Spleen (tissue), 11 donors: ENCODE data around the gene ATXN7L1. TPM values are rescaled to one million over a fixed set of nuclear protein-coding genes. Genes with fewer than 3 reads are reported as not detected.

ENCODE experiments used
- DNase-seq: peaks from one replicate; pipeline ENCODE4 v3.0.0-alpha.2; 2020
- H3K27ac ChIP-seq, 8 donors: fragments of 200-600 bp; sonication (generic) in 7 of 8; 1 replicate in 4 of 8; 2 replicates in 4 of 8; pipeline versions ENCODE4 v1.5.0 to v1.8.0; 2016 to 2021; ENCODE audit warnings: inconsistent platforms in 4 of 8, mild to moderate bottlenecking in 4 of 8, moderate library complexity in 1 of 8
- H3K27me3 ChIP-seq, 7 donors: fragments of 200-600 bp; sonication (generic) in 6 of 7; replicated peaks in 1 of 7; 1 replicate in 4 of 7; 2 replicates in 3 of 7; pipeline versions ENCODE4 v1.5.0 to v1.8.0; 2016 to 2021; ENCODE audit warnings: inconsistent platforms in 3 of 7, mild to moderate bottlenecking in 1 of 7
- H3K36me3 ChIP-seq, 6 donors: fragments of 200-600 bp; sonication (generic) in 5 of 6; 1 replicate in 4 of 6; 2 replicates in 2 of 6; pipeline versions ENCODE4 v1.5.0 to v1.8.0; 2016 to 2021; ENCODE audit warnings: inconsistent platforms in 2 of 6
- H3K4me1 ChIP-seq, 6 donors: fragments of 200-600 bp; sonication (generic) in 5 of 6; 1 replicate in 3 of 6; 2 replicates in 3 of 6; pipeline versions ENCODE4 v1.5.0 to v1.8.0; 2016 to 2021; ENCODE audit warnings: inconsistent platforms in 3 of 6
- H3K4me3 ChIP-seq, 8 donors: fragments of 200-600 bp; sonication (generic) in 7 of 8; 1 replicate in 4 of 8; 2 replicates in 4 of 8; pipeline versions ENCODE4 v1.5.0 to v1.8.0; 2016 to 2021; ENCODE audit warnings: inconsistent platforms in 4 of 8, mild to moderate bottlenecking in 4 of 8, moderate library complexity in 2 of 8
- H3K9me3 ChIP-seq, 8 donors: fragments of 200-600 bp; sonication (generic) in 7 of 8; 1 replicate in 4 of 8; 2 replicates in 4 of 8; pipeline versions ENCODE4 v1.5.0 to v1.8.0; 2016 to 2021; ENCODE audit warnings: inconsistent platforms in 4 of 8
- CTCF ChIP-seq, 11 experiments: fragments of 200-600 bp in 7 of 11; fragments of 450-650 bp in 4 of 11; sonication (generic) in 4 of 11; IDR thresholded peaks in 8 of 11; conservative IDR thresholded peaks in 3 of 11; 1 replicate in 7 of 11; 2 replicates in 4 of 11; pipeline versions ENCODE4 v1.4.0 to v1.8.0; 2016 to 2021; ENCODE audit warnings: antibody characterized with exemption in 11 of 11, inconsistent platforms in 4 of 11, mild to moderate bottlenecking in 1 of 11
- POLR2A ChIP-seq, 3 donors: fragments of 450-650 bp; IDR thresholded peaks; one replicate each; pipeline ENCODE4 v1.5.1; 2017; ENCODE audit warnings: antibody characterized with exemption in 3 of 3, mild to moderate bottlenecking in 1 of 3
- POLR2AphosphoS5 ChIP-seq, 3 donors: sonication (generic); formaldehyde crosslinking; IDR thresholded peaks; one replicate each; pipeline ENCODE4 v1.5.1; 2017; ENCODE audit warnings: antibody characterized with exemption in 3 of 3
- WGBS, 5 donors: extraction: QIAGEN DNeasy Blood & Tissue Kit in 3 of 5; methylation state at CpG; one replicate each; pipeline versions ENCODE4 v1.1.5 to v1.1.7; 2013 to 2018; 5-methylcytosine and 5-hydroxymethylcytosine counted together
- intact Hi-C: fragments of 100-400 bp; cut with DNase I; formaldehyde crosslinking; loops from one replicate; pipeline ENCODE4 v1.15.0; 2023; ENCODE audit warnings: low total_unique reads
- polyA plus RNA-seq, 3 donors: library from polyadenylated mRNA; stranded (reverse); fragments of 200-250 nt; gene quantifications; one replicate each; pipeline ENCODE4 v1.2.1, GENCODE V29; 2013
- total RNA-seq, 7 donors: library from RNA; depleted of rRNA in 3 of 7; stranded (reverse); fragments of >200 nt in 3 of 7; fragmentation: NEBNext Ultra II Directional in 4 of 7; extraction: Animal tissue kit (Norgen Biotek cat#: 25700) in 4 of 7; gene quantifications; one replicate each; pipeline versions ENCODE4 v1.1.0 to v1.2.1, GENCODE V29; 2016 to 2021
- donor health status: healthy with polysubstance abuse.
- donor health status: DM: no; HTN: no; CAD: no; lungs with moderate emphysema.
- donor health status: DM: no; HTN: no; CAD: no.
- donor health status: Bipolar disorder and iron deficiency.
- donor health status: healthy.
- donor health status: DM: no; HTN: no; CAD: no.
- donor health status: DM: yes; HTN: yes; CAD: no.

Gene ATXN7L1
- total and polyA plus RNA-seq, 10 donors = 2.4 to 29.3 (median 18.4) TPM

DNA sequence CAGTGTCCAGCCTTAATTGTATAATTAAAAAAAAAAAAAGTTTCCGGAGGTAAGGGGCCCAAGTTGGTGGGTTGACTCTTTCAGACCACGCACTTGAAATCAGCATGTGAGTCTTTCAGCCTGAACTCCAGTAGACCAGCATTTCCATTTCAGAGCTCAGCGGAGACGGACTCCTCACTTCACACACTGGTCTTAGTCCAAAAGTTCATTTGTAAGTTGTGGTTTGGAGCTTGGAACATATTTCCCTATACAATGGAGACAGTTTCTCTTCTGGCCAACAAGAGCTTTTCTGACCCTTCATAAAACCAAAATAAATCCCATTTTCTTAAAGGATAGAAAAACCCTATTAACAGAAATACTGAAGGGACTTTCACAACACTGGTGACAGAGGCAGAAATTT lies 41.0 kb downstream of the ATXN7L1 start:
- Histone ChIP-seq H3K4me1 (peaks cover 0 to 19% (median 2%) of the 10 kb centered on the region in 6 donors), H3K36me3 (no peaks in the 10 kb centered on the region), H3K9me3 (no peaks in the 10 kb centered on the region), H3K27ac (no peak overlapping the region), H3K27me3 (no peaks in the 10 kb centered on the region), H3K4me3 (no peak overlapping the region)
- WGBS, 5 donors = 91 to 97% (median 94%) methylated on average over 4 of the region's 4 CpGs
- intact Hi-C loops = no loop called here
- no peak for DNase-seq
- no peak for TF ChIP-seq POLR2A (IDR thresholded peaks at IDR 0.05)
- no peak for TF ChIP-seq CTCF (IDR thresholded peaks at IDR 0.05 in 8 of 11, conservative IDR thresholded peaks at IDR 0.05 in 3 of 11)

- peaks cover 0 to 9% (median 0%) of the 10 kb centered on the region in 6 donors for H3K4me1 ChIP-seq
- TF ChIP-seq POLR2A (IDR thresholded peaks at IDR 0.05) (no peak), POLR2AphosphoS5 (IDR thresholded peaks at IDR 0.05) (no peak)
- no peaks in the 10 kb centered on the region for H3K9me3 ChIP-seq
- intact Hi-C loops = no loop called here
- H3K27me3 ChIP-seq = no peaks in the 10 kb centered on the region
- no peaks in the 10 kb centered on the region for H3K36me3 ChIP-seq
- DNase-seq = no peak
- H3K4me3 ChIP-seq = no peak overlapping the region
- 84 to 94% (median 92%) methylated on average over 4 of the region's 4 CpGs for WGBS, 5 donors
- no peak overlapping the region for H3K27ac ChIP-seq
These were observed 44.4 kb downstream of the ATXN7L1 start for GRCh38 chr7:105831824-105832535.

- intact Hi-C loops = no loop called here
- Histone ChIP-seq H3K36me3 (no peaks in the 10 kb centered on the region), H3K4me3 (no peak overlapping the region), H3K4me1 (peaks cover 0 to 9% (median 0%) of the 10 kb centered on the region in 6 donors), H3K27ac (no peak overlapping the region), H3K27me3 (no peaks in the 10 kb centered on the region), H3K9me3 (no peaks in the 10 kb centered on the region)
- no peak for DNase-seq
- 90 to 97% (median 94%) methylated on average over 3 of the region's 3 CpGs for WGBS, 5 donors
- no peak for TF ChIP-seq CTCF (IDR thresholded peaks at IDR 0.05 in 8 of 11, conservative IDR thresholded peaks at IDR 0.05 in 3 of 11)
- TF ChIP-seq POLR2AphosphoS5 (IDR thresholded peaks at IDR 0.05) = no peak
- no peak for TF ChIP-seq POLR2A (IDR thresholded peaks at IDR 0.05)
These were observed 45.1 kb downstream of the ATXN7L1 start for GRCh38 chr7:105831302-105831620.

DNA sequence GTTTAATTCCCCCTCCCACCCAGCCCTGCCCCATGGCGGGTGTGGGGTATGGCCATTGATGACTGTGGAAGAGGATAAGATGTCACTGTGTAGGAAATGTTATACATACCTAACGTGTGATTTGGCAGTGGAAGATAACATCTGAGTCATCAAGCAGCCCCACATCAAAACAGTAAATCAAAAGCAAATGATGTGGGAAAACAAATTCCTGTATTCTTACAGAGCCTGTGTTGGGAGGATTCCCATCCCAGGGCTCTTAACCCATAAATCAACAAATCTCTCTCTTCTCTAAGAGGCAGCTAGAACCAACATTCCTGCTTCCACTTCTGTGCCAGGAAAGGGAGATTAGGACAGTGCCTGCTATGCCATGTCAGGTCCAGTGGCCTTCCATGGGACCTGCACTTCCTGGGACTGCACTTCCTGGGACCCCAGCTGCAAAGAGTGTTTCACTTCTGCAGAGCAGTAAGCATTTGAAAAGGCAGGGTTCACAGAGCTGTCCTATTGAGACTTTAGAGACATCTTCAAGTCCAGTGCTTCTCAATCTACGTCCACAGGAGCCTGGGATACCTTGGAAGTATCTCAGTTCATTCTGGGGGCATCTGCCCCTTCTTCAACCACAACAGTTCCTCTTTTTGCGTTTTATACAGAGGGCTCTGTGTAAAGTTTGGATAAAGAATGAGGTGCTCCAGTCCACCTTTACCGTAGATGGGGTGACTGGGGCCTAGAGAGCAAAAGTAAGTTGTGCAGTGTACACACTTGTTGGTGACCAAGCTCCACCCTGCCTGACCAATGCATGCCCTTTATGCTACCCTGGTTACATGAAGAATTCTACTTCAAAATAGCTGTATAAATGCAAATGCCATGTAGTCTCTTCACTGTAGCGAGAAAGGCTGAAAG lies 45.7 kb downstream of the ATXN7L1 start:
- intact Hi-C loops = no loop called here
- no peaks in the 10 kb centered on the region for H3K36me3 ChIP-seq
- TF ChIP-seq POLR2AphosphoS5 (IDR thresholded peaks at IDR 0.05) (no peak), CTCF (IDR thresholded peaks at IDR 0.05 in 8 of 11, conservative IDR thresholded peaks at IDR 0.05 in 3 of 11) (no peak), POLR2A (IDR thresholded peaks at IDR 0.05) (no peak)
- peaks cover 0 to 9% (median 0%) of the 10 kb centered on the region in 6 donors for H3K4me1 ChIP-seq
- 62 to 72% (median 68%) methylated on average over 6 of the region's 6 CpGs for WGBS, 5 donors
- H3K9me3 ChIP-seq = no peaks in the 10 kb centered on the region
- H3K27ac ChIP-seq = no peak overlapping the region
- no peak overlapping the region for H3K4me3 ChIP-seq
- no peaks in the 10 kb centered on the region for H3K27me3 ChIP-seq
- no peak for DNase-seq
